Measurements from ENCODE around the gene THAP7.

The THAP7 gene

DNA sequence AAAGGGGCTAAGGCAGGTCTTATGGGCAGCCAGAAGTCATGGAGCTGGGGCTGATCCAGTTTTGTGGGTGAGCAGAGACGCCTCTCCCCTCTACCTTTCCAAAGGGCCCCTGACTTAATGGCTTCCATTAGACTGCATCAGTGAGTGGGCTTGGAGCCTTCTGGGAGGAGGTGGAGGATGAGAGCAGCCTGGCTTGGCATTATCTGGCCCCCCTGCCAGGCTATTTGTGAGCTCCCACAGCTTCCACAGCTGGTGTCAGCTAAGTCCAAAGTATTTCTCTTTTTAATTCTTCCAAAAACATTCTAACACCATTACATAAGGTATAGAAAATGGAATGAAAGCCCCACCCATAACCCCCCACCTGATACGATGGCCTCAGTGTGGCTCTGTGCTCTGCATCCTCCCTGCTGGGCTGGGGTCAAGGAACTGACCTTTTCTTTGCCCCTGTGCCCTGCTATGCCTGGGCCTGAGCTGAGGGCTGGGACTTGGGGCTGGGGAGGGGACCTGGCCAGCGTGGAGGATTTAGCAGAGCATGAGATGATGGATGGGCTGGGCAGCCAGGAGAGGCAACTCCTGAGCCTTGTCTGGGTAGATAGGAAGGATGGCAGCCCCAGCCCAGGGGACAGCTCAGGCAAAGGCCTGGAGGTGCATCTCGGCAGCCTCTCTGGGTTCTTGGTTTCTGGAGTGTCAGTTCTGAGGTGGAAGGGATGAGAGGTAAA, 30.8 kb downstream of the THAP7 start:
- H3K36me3 Mint-ChIP-seq: no peaks in the 10 kb centered on the region
- no peaks in the 10 kb centered on the region for H3K9me3 Mint-ChIP-seq
- no peaks in the 10 kb centered on the region for H3K4me1 Mint-ChIP-seq
- no peaks in the 10 kb centered on the region for H3K27me3 Mint-ChIP-seq
- no peak overlapping the region for H3K27ac Mint-ChIP-seq
- no peak overlapping the region for H3K4me3 Mint-ChIP-seq

DNA sequence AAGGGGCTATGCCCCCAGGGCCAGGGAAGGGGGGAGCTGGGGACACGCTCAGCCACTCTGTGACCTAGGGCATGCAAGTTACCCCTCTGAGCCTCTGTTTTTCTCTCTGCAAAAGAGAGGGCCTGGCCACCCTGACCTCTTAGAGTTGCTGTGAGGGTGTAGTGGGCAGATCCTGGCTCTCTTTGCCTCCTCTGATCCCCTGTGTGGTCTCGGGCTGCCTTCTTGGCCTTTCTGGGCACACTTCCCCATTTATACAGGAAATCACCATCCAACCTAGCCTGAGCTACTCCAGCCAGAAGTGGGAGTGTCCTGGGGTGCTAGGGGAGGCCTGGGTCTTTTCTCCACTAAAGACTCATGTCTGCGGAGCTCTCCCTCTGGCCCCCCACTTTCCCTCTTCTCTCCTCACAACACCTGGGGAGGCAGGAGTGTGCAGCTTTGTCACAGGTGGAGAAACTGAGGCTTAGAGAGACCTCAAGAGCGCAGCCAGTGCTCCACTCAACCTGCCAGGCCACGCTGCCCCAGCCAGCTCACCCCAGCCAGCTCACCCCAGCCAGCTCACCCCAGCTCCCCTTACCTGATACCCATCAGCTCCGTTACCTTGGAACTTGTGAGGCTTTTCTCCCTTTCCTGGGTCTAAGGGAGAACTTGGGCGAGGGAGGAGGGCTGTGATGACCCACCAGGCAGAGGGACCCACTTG, 33.5 kb downstream of the THAP7 start:
- no peaks in the 10 kb centered on the region for H3K9me3 Mint-ChIP-seq
- no peak overlapping the region for H3K27ac Mint-ChIP-seq
- H3K36me3 Mint-ChIP-seq: no peaks in the 10 kb centered on the region
- peaks cover 8% of the 10 kb centered on the region for H3K4me1 Mint-ChIP-seq
- H3K4me3 Mint-ChIP-seq: no peak overlapping the region
- peaks cover 2% of the 10 kb centered on the region for H3K27me3 Mint-ChIP-seq

DNA sequence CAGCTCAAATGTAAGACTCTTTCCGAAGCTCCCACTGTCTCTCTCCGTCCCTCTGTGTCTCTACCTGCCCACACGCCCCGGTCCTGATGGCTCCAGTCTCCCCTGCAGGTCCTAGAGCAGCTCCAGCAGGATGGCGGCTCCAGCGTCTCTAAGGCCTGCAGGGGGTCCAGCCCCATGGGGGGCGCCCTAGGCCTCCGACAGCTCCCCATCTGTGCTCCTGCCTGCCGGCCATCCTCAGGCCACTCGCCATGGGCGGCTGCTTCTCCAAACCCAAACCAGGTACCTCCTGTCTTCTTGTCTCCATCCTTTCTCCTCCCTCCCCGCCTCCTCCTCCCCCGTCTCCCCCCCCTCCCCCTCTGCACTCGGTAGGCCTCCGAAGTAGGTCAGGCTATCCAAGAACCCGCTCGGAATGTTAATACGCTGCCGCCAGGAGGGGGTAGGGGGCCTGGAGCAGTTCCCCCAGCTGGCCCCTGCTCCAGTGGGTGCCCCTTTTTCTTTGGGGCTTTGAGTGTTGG, 34.2 kb downstream of the THAP7 start:
- H3K36me3 Mint-ChIP-seq: no peaks in the 10 kb centered on the region

DNA sequence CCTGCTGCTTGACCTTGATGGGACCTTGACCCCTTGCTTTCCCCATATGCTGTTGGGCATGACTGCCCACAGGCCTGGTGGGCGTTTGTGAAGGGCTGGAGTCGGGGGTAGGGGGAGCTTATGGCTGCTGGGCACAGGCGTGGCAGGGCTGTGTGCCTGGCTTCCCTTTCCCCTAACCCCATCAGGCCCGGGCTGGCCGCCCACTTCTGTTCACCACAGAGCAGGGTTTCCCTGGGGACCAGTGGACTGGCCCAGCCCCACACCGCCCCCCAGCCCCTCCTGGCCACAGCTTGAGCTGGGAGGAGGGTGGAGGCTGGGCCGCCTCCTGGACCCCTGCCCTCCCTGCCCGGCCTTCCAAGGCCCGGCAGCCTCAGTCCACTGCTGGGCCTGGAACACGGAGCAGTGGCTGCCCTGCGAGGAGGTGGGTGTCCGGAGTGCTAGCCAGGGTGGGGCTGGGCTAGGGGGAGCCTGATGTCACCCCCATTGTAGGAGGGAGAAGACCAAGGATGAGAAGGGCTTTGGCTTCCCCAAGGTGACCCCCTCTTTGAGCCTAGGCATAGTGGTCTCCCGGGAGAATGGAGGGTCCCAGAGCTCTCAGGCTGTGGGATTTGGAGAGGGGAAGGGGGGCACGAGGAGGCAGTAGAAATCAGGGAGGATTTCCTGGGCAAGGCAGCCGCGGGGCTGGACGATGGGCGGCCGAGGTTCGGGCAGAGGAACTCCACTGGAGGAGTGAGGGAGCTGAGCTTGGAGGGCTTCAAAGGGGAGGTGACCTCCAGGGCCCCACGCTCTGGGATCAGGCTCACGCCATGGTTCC, 34.8 kb downstream of the THAP7 start, which contains the start of gene AIFM3:
Gene AIFM3, plus strand, starts transcription at position 373 of the 814 bp plus-strand sequence. CDS start 690 bp downstream, outside the sequence.
- Mint-ChIP-seq H3K9me3 (no peaks in the 10 kb centered on the region), H3K4me3 (no peak within 1 kb of the TSS), H3K27ac (no peak within 1 kb of the TSS), H3K36me3 (no peaks in the 10 kb centered on the region), H3K4me1 (peaks cover 8% of the 10 kb centered on the region), H3K27me3 (peaks cover 2% of the 10 kb centered on the region)

More for the DNA sequence above, 34.2 kb downstream of the THAP7 start:
- no peak overlapping the region for H3K4me3 Mint-ChIP-seq
- H3K4me1 Mint-ChIP-seq: peaks cover 8% of the 10 kb centered on the region
- no peak overlapping the region for H3K27ac Mint-ChIP-seq
- H3K27me3 Mint-ChIP-seq: peaks cover 2% of the 10 kb centered on the region
- no peaks in the 10 kb centered on the region for H3K9me3 Mint-ChIP-seq

DNA sequence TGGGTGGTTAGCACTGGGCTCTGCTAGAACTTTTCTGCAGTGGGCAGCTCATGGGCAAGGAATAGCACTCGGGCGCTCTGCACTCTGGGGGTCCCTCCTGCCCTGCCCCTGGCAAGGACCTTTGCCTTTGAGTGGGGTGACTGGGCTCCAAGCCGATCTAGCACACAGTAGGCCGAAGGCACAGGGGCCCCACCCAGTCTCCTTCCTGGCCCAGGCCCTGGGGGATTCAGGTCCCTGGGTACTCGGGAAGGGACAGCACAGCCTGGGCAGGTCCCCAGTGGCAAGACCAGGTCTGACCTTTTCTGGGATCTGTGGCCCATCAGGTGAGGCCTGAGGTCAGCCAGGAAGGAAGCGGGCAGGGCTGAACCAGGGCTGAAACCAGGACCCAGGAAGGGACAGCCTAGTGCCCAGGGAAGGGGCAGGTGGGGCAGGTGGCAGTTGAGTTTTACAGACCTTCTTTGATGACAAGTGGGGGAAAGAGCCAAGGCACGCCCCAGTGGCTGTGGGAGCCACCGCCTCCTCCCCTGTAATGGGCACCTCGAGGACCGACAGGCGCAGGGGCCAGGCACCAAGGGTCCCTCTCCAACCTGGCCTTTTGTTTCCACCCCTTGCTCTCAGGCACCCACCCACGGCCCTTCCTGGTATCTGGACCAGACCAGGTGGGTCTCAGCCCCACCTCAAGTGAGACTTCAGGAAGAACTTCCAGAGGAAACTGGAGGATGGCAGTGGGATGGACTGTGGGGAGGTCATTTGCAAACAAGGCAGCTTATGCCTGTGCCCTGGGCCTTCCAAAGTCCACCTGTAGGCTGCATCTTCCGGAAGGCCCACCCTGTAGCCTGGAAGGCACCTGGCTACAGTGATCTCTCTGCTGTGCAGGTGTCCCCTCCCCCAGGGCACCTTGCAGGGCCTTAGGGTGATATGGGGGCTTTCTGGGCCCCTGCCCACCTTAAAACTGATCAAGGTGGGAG, 35.7 kb downstream of the THAP7 start:
- no peak overlapping the region for H3K27ac Mint-ChIP-seq
- no peaks in the 10 kb centered on the region for H3K9me3 Mint-ChIP-seq
- peaks cover 2% of the 10 kb centered on the region for H3K27me3 Mint-ChIP-seq
- H3K4me3 Mint-ChIP-seq: no peak overlapping the region
- H3K36me3 Mint-ChIP-seq: no peaks in the 10 kb centered on the region
- peaks cover 8% of the 10 kb centered on the region for H3K4me1 Mint-ChIP-seq

DNA sequence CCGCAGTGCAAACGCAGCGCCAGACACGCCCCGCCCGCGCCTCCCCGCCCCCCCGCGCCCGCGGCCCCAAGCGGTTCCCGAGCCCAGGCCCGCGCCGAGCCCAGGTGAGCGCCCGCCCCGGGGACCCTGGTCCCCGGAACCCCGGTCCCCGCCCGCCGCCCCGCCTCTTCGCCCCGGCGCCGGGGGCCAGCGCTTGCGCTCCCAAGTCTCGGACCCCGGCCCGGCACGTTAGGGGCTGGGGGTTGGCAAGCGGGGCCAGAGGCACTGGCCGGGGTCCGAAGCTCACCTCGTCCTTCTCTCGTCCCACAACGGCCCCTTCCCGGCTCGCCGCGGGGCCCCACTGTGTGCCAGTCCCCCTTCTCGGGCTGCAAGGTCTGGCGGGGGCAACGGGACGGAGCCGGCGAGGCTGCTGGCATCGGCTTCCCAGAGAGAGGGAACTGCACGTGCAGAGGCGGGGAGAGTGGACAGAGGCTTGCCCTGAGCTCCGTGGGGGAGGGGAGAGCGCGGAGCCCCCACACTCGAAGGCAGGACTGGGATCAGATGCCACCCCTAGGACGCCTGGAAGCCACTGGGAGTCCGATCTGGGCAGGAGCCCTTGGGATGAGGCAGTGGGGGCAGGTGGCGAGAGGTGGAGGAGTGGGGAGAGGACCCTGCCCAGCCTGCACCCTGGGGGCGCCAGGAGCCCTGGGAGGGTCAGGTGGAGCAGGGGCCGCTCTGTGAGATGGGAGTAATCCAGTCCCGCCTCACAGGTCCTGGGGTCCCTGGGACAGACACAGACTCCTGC, 36.6 kb downstream of the THAP7 start:
- Mint-ChIP-seq H3K9me3 (no peaks in the 10 kb centered on the region), H3K4me3 (no peak overlapping the region), H3K27me3 (peaks cover 2% of the 10 kb centered on the region), H3K27ac (no peak overlapping the region), H3K4me1 (peaks cover 8% of the 10 kb centered on the region), H3K36me3 (no peaks in the 10 kb centered on the region)

DNA sequence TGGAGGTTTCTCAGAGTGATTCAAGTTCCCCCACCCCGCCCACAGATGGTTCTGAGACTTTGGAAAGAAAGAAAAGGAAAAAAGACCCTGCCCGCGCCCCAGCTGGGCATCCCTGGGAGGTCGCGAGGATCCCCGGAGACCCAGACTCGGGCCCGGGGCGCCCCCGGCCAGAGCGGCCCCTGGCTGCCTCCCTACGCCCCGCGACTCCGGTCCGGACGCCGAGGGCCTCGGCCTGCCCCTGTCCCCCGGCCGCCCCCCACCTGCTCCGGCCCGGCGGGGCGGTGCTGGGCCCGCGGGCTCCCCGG, 37.2 kb downstream of the THAP7 start:
- H3K27me3 Mint-ChIP-seq: peaks cover 2% of the 10 kb centered on the region
- H3K9me3 Mint-ChIP-seq: no peaks in the 10 kb centered on the region
- H3K36me3 Mint-ChIP-seq: no peaks in the 10 kb centered on the region
- H3K4me3 Mint-ChIP-seq: peak overlapping the region; percentile 76
- no peak overlapping the region for H3K27ac Mint-ChIP-seq
- H3K4me1 Mint-ChIP-seq: peaks cover 8% of the 10 kb centered on the region

DNA sequence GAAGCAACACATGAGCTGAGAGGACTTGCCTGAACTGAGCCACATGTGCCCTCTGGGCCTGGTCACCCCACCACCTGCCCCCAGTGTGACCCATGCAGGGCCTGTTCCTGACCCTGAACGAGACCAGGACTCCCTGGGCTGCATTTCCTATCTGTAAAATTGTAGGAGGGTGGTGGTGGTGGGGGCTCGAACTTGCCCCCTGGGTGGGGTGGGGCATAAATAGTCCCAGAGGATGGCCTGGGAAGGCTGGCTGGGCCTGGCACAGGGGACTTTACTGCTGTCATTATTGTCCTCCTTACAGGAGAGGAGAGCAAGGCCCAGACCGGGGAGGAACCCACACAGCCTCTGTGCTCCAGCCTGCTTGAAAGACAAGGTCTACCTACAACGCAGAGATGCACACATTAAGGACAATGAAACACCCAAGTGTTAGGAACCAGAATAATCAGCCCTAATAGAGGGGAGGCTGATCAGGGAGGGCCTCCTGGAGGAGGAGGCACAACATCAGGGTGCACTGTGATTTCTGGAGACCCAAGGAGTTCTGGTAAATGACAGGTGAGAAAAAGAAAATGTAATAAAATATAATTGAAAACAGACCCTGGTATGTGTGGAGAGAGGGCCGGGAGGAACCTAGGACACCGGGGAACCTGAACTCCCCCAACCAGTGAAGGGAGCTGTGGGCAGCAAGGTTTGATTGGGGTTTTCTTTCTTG, 37.7 kb downstream of the THAP7 start:
- H3K4me1 Mint-ChIP-seq: peaks cover 8% of the 10 kb centered on the region
- H3K4me3 Mint-ChIP-seq: peak overlapping the region; percentile 76
- no peaks in the 10 kb centered on the region for H3K36me3 Mint-ChIP-seq
- H3K27me3 Mint-ChIP-seq: peaks cover 2% of the 10 kb centered on the region
- H3K27ac Mint-ChIP-seq: no peak overlapping the region
- H3K9me3 Mint-ChIP-seq: no peaks in the 10 kb centered on the region

DNA sequence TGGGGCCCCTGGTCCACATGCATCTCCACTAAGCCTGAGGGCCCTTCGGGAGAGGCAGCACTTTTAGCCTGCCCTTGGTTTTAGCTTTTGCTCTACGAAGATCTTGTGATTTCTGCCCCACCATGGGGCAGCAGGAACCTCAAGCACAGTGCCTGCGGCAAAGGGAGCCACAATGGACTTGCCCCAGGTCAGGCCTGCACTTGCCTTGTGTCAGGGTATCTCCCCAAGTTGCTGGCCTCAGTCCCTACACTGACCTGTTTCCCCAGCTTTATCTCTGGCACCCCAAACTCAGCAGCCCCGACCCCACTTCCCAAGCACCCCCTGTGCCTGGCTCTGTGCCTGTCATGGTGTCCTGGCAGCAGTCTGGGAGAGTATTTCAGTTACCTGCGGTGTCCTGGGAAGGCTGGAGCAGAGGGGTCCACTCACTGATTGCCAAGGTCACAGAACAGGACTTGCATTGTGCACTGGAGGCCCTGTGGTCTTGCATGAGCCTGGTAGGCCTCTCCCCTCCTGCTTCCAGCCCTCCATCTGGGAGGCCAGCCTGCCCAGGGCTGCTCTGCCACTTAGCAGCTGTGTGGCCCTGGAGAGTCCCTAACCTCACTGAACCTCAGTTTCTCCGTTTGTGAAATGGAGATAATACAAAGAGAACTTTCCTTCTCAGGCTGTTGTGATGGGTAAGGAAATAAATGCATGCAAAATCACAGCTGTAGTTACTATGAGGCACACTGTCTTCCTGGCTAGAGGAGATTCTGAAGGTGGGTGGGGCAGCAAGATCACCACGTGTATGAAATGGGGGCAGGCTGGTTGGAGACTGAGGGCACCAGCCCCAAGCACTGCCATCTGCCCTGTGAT, 38.5 kb downstream of the THAP7 start:
- peaks cover 8% of the 10 kb centered on the region for H3K4me1 Mint-ChIP-seq
- H3K9me3 Mint-ChIP-seq: no peaks in the 10 kb centered on the region
- H3K4me3 Mint-ChIP-seq: peak overlapping the region; percentile 24
- peaks cover 3% of the 10 kb centered on the region for H3K27me3 Mint-ChIP-seq
- H3K27ac Mint-ChIP-seq: no peak overlapping the region
- H3K36me3 Mint-ChIP-seq: no peaks in the 10 kb centered on the region

DNA sequence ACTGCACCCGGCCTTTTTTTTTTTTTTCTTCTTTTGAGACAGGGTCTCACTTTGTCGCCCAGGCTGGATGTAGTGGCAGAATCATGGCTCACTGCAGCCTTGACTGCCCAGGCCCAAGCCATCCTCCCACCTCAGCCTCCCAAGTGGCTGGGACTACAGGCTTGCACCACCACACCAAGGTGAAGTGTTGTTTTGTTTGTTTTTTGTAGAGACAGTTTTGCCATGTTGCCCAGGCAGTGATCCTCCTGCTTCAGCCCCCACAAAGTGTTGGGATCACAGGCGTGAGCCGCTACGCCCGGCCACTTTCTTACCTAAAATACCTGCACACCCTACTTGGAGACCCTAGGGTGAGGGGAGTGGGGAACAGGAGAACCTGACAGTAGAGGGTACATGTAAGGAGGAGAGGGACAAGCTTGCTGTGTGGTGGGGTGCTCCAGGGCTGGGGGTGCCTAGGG, 39.4 kb downstream of the THAP7 start:
- Mint-ChIP-seq H3K27ac (no peak overlapping the region), H3K4me3 (no peak overlapping the region), H3K9me3 (no peaks in the 10 kb centered on the region), H3K27me3 (peaks cover 8% of the 10 kb centered on the region), H3K36me3 (no peaks in the 10 kb centered on the region), H3K4me1 (peaks cover 8% of the 10 kb centered on the region)

DNA sequence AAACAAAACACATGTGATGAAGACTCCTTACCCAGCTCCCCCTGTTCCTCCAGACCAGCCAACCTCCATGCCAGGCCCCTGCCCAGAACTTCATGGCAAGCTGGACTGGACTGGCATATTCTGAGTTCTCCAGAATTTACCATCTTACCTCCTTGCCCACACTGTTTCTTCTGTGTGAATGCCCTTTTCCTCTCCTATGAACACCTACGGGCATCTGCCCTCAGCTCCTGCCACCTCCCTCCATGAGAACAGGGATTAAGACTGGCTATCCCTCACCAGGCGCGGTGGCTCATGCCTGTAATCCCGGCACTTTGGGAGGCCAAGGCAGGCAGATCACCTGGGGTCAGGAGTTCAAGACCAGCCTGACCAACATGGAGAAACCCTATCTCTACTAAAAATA, 41.3 kb downstream of the THAP7 start:
- H3K27ac Mint-ChIP-seq: peak overlapping the region; percentile 23
- no peaks in the 10 kb centered on the region for H3K36me3 Mint-ChIP-seq
- peaks cover 10% of the 10 kb centered on the region for H3K27me3 Mint-ChIP-seq
- H3K9me3 Mint-ChIP-seq: no peaks in the 10 kb centered on the region
- peaks cover 11% of the 10 kb centered on the region for H3K4me1 Mint-ChIP-seq
- H3K4me3 Mint-ChIP-seq: no peak overlapping the region

DNA sequence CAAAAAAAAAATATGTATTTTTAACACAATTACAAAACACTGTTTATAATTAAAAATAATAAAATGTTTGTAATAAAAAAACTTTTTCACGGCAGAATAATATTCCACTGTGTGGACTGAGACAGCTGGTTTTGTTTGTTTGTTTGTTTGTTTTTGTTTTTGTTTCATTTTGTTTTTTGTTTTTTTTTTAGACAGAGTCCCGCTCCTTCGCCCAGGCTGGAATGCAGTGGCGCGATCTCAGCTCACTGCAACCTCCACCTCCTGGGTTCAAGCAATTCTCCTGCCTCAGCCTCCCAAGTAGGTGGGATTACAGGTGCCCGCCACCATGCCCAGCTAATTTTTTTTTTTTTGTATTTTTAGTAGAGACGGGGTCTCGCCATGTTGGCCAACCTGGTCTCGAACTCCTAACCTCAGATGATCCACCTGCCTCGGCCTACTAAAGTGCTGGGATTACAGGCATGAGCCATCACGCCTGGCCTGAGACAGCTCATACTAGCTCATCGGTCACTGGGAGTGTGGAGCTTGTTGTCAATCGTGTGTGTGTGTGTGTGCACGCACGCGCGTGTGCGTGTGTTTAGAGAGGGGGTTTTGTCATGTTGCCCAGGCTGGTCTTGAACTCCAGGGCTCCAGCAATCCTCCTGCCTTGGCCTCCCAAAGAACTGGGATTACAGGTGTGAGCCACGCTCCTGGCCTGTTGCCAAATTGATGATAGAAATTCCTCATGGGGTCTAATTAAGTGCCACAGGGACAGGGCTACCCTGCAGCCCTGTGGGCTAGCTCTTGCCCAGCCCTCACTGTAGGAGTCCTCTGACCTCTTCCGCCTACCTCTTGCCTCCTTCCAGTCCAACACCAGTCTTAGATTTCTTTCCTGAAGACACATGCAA, 42.1 kb downstream of the THAP7 start:
- Mint-ChIP-seq H3K9me3 (no peaks in the 10 kb centered on the region), H3K27ac (no peak overlapping the region), H3K27me3 (peaks cover 10% of the 10 kb centered on the region), H3K4me1 (peaks cover 11% of the 10 kb centered on the region), H3K4me3 (no peak overlapping the region), H3K36me3 (no peaks in the 10 kb centered on the region)
